ENCODE results near the gene MYLK4. TPM values are rescaled to one million over a fixed set of nuclear protein-coding genes. Genes with fewer than 3 reads are reported as not detected.
A peak's percentile ranks its signal among the peaks of the same experiment; 100 is the strongest.

The MYLK4 gene
- total RNA-seq, 1 donor from 2014 or later, result 1.0 TPM

GRCh38 chr6:2633736-2634135 is 117.0 kb downstream of the MYLK4 start:
- no peak for DNase-seq (ENCODE audit: extremely low spot score, unreplicated experiment)
- no peak for TF ChIP-seq CTCF (IDR thresholded peaks at IDR 0.05)
- no peaks in the 10 kb centered on the region for H3K9me3 Mint-ChIP-seq (ENCODE audit: unreplicated experiment)
- H3K27me3 Mint-ChIP-seq (ENCODE audit: unreplicated experiment), result no peaks in the 10 kb centered on the region
- no peaks in the 10 kb centered on the region for H3K36me3 Mint-ChIP-seq (ENCODE audit: unreplicated experiment)
- H3K27ac Mint-ChIP-seq (ENCODE audit: unreplicated experiment), result peak overlapping the region; percentile 86
- peak overlapping the region; percentile 66 for H3K4me3 Mint-ChIP-seq (ENCODE audit: unreplicated experiment)
- H3K4me1 Mint-ChIP-seq (ENCODE audit: unreplicated experiment), result peaks cover 56% of the 10 kb centered on the region

GRCh38 chr6:2632976-2633584 is 117.6 kb downstream of the MYLK4 start:
- H3K27me3 Mint-ChIP-seq (ENCODE audit: unreplicated experiment), result no peaks in the 10 kb centered on the region
- H3K4me3 Mint-ChIP-seq (ENCODE audit: unreplicated experiment), result no peak overlapping the region
- TF ChIP-seq CTCF (IDR thresholded peaks at IDR 0.05), result no peak
- peak overlapping the region; percentile 86 for H3K27ac Mint-ChIP-seq (ENCODE audit: unreplicated experiment)
- DNase-seq (ENCODE audit: extremely low spot score, unreplicated experiment), result no peak
- peaks cover 56% of the 10 kb centered on the region for H3K4me1 Mint-ChIP-seq (ENCODE audit: unreplicated experiment)
- no peaks in the 10 kb centered on the region for H3K9me3 Mint-ChIP-seq (ENCODE audit: unreplicated experiment)
- no peaks in the 10 kb centered on the region for H3K36me3 Mint-ChIP-seq (ENCODE audit: unreplicated experiment)

- TF ChIP-seq CTCF (IDR thresholded peaks at IDR 0.05), result no peak
- no peaks in the 10 kb centered on the region for H3K36me3 Mint-ChIP-seq (ENCODE audit: unreplicated experiment)
- no peaks in the 10 kb centered on the region for H3K9me3 Mint-ChIP-seq (ENCODE audit: unreplicated experiment)
- H3K27ac Mint-ChIP-seq (ENCODE audit: unreplicated experiment), result peak overlapping the region; percentile 86
- H3K4me1 Mint-ChIP-seq (ENCODE audit: unreplicated experiment), result peaks cover 56% of the 10 kb centered on the region
- no peak for DNase-seq (ENCODE audit: extremely low spot score, unreplicated experiment)
- no peaks in the 10 kb centered on the region for H3K27me3 Mint-ChIP-seq (ENCODE audit: unreplicated experiment)
- no peak overlapping the region for H3K4me3 Mint-ChIP-seq (ENCODE audit: unreplicated experiment)
These were observed 118.4 kb downstream of the MYLK4 start for GRCh38 chr6:2632368-2632767.

- Mint-ChIP-seq H3K27me3 (ENCODE audit: unreplicated experiment) (no peaks in the 10 kb centered on the region), H3K27ac (ENCODE audit: unreplicated experiment) (peak overlapping the region; percentile 80), H3K4me3 (ENCODE audit: unreplicated experiment) (no peak overlapping the region), H3K9me3 (ENCODE audit: unreplicated experiment) (no peaks in the 10 kb centered on the region), H3K4me1 (ENCODE audit: unreplicated experiment) (peaks cover 61% of the 10 kb centered on the region), H3K36me3 (ENCODE audit: unreplicated experiment) (no peaks in the 10 kb centered on the region)
- TF ChIP-seq CTCF (IDR thresholded peaks at IDR 0.05), result no peak
- DNase-seq (ENCODE audit: extremely low spot score, unreplicated experiment), result no peak
These were observed 119.7 kb downstream of the MYLK4 start for GRCh38 chr6:2630891-2631571.

GRCh38 chr6:2630359-2630758 is 120.4 kb downstream of the MYLK4 start:
- DNase-seq (ENCODE audit: extremely low spot score, unreplicated experiment), result no peak
- no peak overlapping the region for H3K4me3 Mint-ChIP-seq (ENCODE audit: unreplicated experiment)
- H3K4me1 Mint-ChIP-seq (ENCODE audit: unreplicated experiment), result peaks cover 64% of the 10 kb centered on the region
- H3K27me3 Mint-ChIP-seq (ENCODE audit: unreplicated experiment), result no peaks in the 10 kb centered on the region
- no peak for TF ChIP-seq CTCF (IDR thresholded peaks at IDR 0.05)
- H3K36me3 Mint-ChIP-seq (ENCODE audit: unreplicated experiment), result no peaks in the 10 kb centered on the region
- peak overlapping the region; percentile 80 for H3K27ac Mint-ChIP-seq (ENCODE audit: unreplicated experiment)
- H3K9me3 Mint-ChIP-seq (ENCODE audit: unreplicated experiment), result no peaks in the 10 kb centered on the region
